DMS53 treated with DMSO at 0.1 percent for 48 hours (cell line): ENCODE measurements around the gene CHMP6.

Source experiments
- DNase-seq: peaks from one replicate; lab custom pipeline; 2025; ENCODE audit not compliant: unreplicated experiment; lab: John Stamatoyannopoulos, UW

CHMP6 gene

DNA sequence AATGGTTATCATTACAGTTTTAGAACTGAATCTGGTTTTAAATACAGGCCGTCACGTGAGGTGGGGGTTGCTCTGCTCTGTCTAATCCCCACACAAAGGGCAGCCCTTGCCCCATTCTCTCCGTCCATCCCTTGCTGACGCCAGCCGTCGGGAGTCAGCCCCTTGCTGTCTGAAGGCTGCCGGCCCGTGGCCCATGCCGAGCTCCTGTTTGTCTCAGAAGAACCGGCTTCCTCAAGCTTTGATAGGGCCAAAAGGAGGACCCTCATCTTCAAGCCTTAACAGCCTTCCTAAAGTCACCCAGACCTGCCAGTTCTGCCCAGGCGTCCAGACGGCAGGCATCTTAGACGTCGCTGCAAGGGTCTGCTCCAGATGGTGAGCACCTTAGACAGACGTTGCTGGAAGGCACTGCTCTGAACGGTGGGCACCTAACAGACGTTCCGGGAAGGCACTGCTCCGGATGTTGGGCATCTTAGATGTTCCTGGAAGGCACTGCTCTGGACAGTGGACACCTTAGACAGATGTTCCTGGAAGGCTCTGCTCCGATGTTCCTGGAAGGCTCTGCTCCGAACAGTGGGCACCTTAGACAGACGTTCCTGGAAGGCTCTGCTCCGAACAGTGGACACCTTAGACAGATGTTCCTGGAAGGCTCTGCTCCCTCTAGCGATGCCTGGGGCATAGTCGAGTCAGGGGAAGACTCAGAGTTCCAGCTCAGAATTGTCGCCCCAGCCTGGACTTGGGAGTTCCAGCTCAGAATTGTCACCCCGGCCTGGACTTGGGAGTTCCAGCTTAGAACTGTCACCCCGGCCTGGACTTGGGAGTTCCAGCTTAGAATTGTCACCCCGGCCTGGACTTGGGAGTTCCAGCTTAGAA, 35.1 kb upstream of the CHMP6 start:
- no peak for DNase-seq

DNA sequence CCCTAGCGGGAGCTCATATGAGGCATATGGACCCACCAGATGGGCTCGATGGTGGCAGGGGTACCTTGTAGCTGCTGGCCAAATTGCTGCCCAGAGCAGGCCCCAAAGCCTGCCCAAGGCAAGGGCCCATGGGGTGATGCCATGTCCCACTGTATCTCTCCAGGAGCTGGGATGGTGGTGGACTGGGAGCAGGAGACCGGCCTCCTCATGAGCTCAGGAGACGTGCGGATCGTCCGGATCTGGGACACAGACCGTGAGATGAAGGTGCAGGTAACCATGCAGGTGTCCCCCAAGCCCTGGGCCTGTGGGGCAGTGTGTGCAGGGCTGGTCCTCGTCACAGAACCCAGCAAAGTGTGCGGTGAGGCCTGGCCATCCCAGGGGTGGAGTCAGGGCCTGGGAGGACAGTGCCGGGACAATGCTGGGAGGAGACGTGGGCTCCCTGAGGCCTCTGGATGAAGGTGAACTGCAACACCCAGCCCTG, 34.1 kb upstream of the CHMP6 start:
- no peak for DNase-seq

DNA sequence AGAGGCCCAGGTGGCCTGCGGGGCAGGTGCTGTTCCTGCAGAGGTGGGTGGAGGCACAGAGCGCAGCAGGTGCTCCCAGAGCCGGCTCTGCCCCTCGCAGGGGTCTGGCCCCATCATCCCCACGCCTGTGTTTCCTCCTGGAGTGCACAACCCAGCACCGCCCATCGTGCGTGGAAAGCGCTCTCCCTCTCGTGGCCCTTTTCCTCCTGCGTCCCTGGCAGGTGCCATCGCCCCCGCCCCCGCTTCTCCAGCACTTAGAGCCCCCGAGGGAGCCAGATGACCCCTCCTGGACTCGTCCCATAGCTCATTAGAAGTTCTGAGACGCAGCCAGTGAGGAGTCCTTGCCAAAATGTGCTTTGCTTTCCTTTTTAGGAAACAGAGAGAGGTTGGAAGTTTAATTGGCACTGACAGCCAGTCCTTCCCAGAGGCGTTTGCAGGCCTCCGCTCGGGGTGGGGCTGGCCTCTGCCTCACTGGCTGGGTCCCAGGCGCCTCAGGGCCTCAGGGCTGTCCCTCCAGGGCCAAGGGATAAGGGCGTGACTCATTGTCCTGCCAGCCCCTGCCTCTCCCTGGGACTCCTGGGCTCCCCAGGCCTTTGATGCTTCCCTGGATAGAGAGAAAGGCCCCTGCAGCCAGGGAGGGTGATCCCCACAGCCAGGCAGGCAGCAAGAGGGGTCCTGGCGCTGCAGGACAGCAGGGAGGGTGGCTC, 32.2 kb upstream of the CHMP6 start:
- no peak for DNase-seq

GRCh38 chr17:80960037-80960796, 31.4 kb upstream of the CHMP6 start:
- no peak for DNase-seq

GRCh38 chr17:80960797-80961452, 30.7 kb upstream of the CHMP6 start:
- no peak for DNase-seq

- DNase-seq = no peak
These were observed 29.9 kb upstream of the CHMP6 start for GRCh38 chr17:80961541-80962330.

GRCh38 chr17:80962356-80963329, 29.0 kb upstream of the CHMP6 start:
- DNase-seq = no peak

- DNase-seq = no peak
These were observed 27.7 kb upstream of the CHMP6 start for GRCh38 chr17:80963812-80964543.

DNA sequence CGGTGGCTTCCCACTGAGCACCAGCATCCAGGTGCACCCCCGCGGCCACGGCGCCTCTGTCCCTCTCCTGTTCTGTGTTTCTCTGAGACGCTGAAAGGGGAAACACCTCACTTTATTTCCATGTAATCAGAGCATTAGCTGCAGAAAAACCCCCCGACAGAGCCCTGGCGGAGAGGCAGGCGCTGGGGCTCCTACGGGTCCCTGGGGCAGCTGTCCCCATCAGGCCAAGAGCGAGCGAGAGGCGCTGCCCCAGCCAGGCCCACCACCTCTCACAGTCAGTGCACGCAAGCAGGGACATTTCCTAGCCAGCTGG, 27.1 kb upstream of the CHMP6 start:
- no peak for DNase-seq

DNA sequence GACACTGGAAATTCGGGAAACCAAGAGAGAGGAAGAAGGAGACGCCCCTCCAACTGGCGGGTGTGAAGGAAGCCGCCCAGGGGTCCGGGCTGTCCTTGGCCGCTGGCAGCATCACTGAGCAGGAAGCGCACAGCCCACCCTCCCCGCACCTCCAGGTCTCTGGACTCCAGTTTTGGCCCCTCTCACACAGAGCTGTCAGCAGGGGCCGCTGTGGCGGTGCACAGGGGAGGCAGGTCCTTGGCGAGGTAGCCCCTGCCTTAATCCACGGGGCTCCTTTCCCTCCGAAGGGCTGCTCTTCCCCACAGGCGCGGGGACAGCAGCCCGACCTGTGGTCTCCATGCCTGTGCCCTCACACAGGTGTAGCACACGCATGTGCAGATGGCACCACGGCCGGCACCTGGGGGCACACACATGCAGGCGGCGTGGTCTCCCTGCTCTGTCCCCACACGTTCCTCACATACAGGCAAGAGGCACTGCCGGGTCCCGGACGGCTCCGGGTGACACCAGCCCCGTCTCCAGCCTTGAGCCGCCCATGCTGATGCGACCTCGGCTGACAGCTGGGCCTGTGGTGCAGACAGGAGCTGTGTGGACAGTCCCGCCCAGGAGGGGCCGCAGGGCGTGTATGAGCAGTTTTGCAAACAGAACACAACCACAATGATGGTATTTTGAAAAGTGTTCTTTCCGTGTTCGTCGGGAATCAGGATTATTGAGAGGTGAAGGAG, 26.6 kb upstream of the CHMP6 start:
- DNase-seq = no peak

- DNase-seq = no peak
These were observed 26.0 kb upstream of the CHMP6 start for GRCh38 chr17:80965606-80966005.

DNA sequence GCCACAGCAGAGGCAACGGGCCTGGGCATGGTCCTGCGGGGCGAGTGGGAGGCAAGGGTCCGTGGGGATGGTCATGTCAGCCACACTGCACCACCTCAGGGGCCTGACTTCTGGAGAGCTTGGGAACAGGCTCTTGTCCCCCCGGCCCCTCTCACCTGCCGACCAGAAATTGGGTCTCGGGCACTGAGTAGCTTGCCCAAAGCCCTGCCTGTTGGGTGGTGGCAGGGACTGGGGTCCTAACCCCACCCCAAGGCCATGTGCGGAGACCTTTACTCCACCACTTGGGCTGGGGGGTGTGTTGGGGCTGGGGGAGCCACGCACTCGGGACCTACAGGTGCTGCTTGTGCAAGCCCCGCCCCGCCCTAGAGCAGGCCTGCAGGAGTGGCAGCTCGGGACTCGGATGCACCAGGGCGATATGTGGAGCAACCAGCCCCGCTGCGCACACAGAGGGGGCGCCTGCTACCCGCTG, 24.2 kb upstream of the CHMP6 start:
- no peak for DNase-seq

DNA sequence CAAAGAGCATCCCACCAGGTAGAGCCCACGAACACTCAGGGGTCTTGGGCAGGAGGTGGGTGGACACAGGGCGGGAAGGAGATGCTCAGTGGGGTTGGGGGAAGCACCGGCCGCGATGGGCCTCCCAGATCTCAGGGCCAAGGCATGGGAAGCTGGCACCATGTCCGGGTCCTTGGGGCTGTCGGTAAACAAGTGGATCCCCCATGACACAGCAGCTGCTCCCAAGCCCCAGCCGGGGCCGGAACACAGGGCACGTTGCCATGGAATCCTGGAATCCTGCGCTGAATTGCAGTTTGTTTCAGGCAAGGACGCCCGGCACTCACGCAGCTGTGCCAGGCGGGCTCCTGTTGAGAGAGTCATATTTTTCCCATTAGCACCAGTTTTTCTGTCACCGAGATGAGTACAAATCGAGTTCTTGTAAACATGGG, 23.0 kb upstream of the CHMP6 start:
- DNase-seq = peak; percentile 50

DNA sequence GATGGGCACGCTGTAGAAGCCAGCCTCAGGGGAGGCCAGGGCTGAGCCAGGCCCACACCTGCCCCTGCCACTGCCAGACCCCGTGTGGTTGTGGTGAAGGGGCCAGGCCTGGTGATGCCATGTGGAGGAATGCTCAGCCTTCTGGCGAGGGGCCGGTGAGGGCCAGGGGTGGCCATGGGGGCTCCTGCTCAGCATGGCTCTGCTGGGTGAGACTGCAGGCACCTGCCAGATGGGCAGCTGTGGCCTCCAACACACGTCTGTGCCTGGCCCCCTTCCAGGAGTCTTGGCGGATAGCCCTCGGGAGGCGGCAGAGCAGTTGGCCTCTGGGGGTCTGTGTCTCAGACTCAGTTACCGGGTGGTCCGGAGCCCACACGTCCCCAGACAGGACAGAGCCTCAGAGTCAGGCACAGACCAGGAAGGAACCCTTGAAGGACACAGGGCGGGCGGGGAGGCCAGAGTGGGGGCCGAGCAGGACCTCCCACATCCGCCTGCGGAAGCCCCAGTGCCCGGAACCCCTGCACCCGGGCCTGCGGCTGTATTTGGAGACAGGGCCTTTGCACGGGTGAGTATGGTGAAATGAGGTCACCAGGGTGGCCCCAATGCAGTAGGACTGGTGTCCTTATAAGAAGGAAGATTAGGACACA, 22.5 kb upstream of the CHMP6 start:
- DNase-seq = no peak

- DNase-seq = no peak
These were observed 22.0 kb upstream of the CHMP6 start for GRCh38 chr17:80969674-80970043.

DNA sequence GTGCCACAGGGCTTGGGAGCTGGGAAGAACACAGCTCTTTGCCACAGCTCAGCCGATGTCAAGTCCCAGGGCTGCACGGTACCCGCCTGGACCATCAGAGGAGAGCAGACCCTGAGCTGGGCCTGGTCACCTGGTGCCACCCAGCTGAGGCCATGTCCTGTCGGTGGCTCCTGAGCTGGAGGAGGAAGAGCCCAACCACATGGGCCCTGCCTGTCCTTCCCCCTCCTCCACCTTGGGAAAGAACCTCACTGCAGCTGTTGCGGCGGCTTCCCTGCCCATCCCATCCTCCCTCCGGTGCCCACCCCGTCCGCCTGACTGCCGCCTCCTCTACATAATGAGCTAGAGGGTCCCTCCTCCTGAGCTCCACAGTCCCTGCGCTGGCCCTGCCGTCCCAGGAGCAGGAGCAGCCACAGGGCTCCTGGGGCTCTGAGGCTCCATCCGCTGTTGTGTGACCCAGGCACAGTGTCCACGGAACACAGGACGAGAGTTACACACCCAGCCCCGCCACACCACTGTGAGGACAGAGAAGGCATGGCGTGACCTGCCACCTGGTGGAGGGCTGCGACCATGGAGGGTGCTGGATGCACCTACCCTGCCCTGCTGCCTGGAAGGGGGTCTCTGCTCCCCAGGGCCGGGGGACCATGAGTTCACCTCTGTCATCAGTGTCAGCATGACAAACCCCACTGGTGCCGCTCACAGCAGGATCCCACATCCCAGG, 21.4 kb upstream of the CHMP6 start:
- peak; percentile 33 for DNase-seq
